Neural progenitor cell (in vitro differentiated cells): ENCODE measurements around the gene SUGCT. TPM values are rescaled to one million over a fixed set of nuclear protein-coding genes. Genes with fewer than 3 reads are reported as not detected.

ENCODE experiments used
- DNase-seq: peaks from one replicate; pipeline ENCODE4 v3.0.0-alpha.2; 2016; ENCODE audit warnings: low spot score
- H2AFZ ChIP-seq: fragments of 200-600 bp; sonication (generic); replicated peaks from 2 replicates; pipeline ENCODE4 v1.6.1; 2016; ENCODE audit warnings: antibody characterized with exemption
- H3F3A ChIP-seq: fragments of 200-600 bp; sonication (generic); 2 replicates; pipeline ENCODE4 v1.6.1; 2016; ENCODE audit warnings: antibody characterized with exemption, low read depth
- H3K27ac ChIP-seq: fragments of 200-600 bp; sonication (generic); 2 replicates; pipeline ENCODE4 v1.5.1; 2016; ENCODE audit warnings: mild to moderate bottlenecking
- H3K27me3 ChIP-seq: fragments of 200-600 bp; sonication (generic); 2 replicates; pipeline ENCODE4 v1.6.1; 2016; ENCODE audit warnings: mild to moderate bottlenecking, moderate library complexity
- H3K36me3 ChIP-seq: fragments of 200-600 bp; sonication (generic); 2 replicates; pipeline ENCODE4 v1.5.1; 2016
- H3K4me1 ChIP-seq: fragments of 200-600 bp; sonication (generic); 2 replicates; pipeline ENCODE4 v1.6.1; 2016; ENCODE audit warnings: mixed run types
- H3K4me2 ChIP-seq: fragments of 200-600 bp; sonication (generic); 2 replicates; pipeline ENCODE4 v1.6.1; 2016
- H3K4me3 ChIP-seq: fragments of 200-600 bp; sonication (generic); 2 replicates; pipeline ENCODE4 v1.5.1; 2016
- H3K79me2 ChIP-seq: fragments of 200-600 bp; sonication (generic); 2 replicates; pipeline ENCODE4 v1.6.1; 2016; ENCODE audit warnings: low read depth
- H3K9ac ChIP-seq: fragments of 200-600 bp; sonication (generic); 2 replicates; pipeline ENCODE4 v1.6.1; 2016
- H3K9me3 ChIP-seq: fragments of 200-600 bp; sonication (generic); 2 replicates; pipeline ENCODE4 v1.5.1; 2016; ENCODE audit warnings: low read depth
- H4K20me1 ChIP-seq: fragments of 200-600 bp; sonication (generic); 2 replicates; pipeline ENCODE4 v1.6.1; 2016; ENCODE audit warnings: low read depth
- H3K27ac Mint-ChIP-seq: 3 replicates; pipeline ENCODE4 v1.8.0; 2021; ENCODE audit warnings: mixed read lengths
- H3K27me3 Mint-ChIP-seq: 2 replicates; pipeline ENCODE4 v1.8.0; 2022; ENCODE audit warnings: low read depth, mild to moderate bottlenecking, inconsistent platforms, moderate library complexity, mixed read lengths; ENCODE audit not compliant: insufficient read depth
- H3K36me3 Mint-ChIP-seq: 3 replicates; pipeline ENCODE4 v1.8.0; 2021; ENCODE audit warnings: mixed read lengths
- H3K4me1 Mint-ChIP-seq: 3 replicates; pipeline ENCODE4 v1.8.0; 2021; ENCODE audit warnings: mixed read lengths
- H3K4me3 Mint-ChIP-seq: 3 replicates; pipeline ENCODE4 v1.8.0; 2021; ENCODE audit warnings: mild to moderate bottlenecking, moderate library complexity, mixed read lengths
- H3K9me3 Mint-ChIP-seq: 3 replicates; pipeline ENCODE4 v1.8.0; 2020; ENCODE audit warnings: mixed read lengths
- CTCF ChIP-seq: fragments of 200-600 bp; sonication (generic); IDR thresholded peaks from 2 replicates; pipeline ENCODE4 v1.5.1; 2017; ENCODE audit warnings: antibody characterized with exemption, mild to moderate bottlenecking
- EZH2 ChIP-seq: fragments of 200-600 bp; sonication (generic); IDR thresholded peaks from 2 replicates; pipeline ENCODE4 v1.6.1; 2017; ENCODE audit warnings: antibody characterized with exemption, mild to moderate bottlenecking, moderate library complexity
- EZH2phosphoT487 ChIP-seq: fragments of 200-600 bp; sonication (generic); IDR thresholded peaks from 2 replicates; pipeline ENCODE4 v1.6.1; 2017; ENCODE audit warnings: antibody characterized with exemption
- total RNA-seq: library from RNA; depleted of rRNA; stranded (reverse); fragments of >200 nt; gene quantifications from 2 replicates; pipeline ENCODE4 v1.2.3, GENCODE V29; 2015; ENCODE audit warnings: low replicate concordance

SUGCT gene
- total RNA-seq, 1 donor from 2014 or later = 10.1 TPM

DNA sequence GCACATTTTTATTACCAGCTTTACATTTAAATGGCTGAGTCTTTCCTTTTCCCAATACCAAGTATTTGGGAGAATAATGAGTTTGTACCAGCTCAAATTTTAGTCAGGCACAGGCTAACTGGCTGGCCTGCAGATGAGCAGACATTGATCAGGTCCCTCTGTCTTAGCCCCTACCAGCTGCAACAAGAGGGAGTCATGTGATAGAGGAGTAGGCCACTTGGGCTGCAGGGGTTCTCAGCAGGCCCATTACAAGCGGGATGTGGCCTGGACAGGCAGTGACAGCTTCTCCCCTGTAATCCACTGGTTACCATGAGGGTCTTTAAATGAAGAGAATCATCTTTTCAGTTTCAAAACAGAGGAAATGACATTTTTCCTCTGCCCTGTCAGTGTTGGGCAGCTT, 283.6 kb downstream of the SUGCT start:
- peak; percentile 13 for DNase-seq
- H3K27me3 Mint-ChIP-seq = no peaks in the 10 kb centered on the region

GRCh38 chr7:40418983-40419382, 284.2 kb downstream of the SUGCT start:
- no peaks in the 10 kb centered on the region for H3K79me2 ChIP-seq
- no peak overlapping the region for H3K9ac ChIP-seq
- no peak overlapping the region for H2AFZ ChIP-seq
- Mint-ChIP-seq H3K27me3 (no peaks in the 10 kb centered on the region), H3K36me3 (no peaks in the 10 kb centered on the region), H3K4me3 (no peak overlapping the region), H3K27ac (no peak overlapping the region), H3K9me3 (no peaks in the 10 kb centered on the region), H3K4me1 (no peaks in the 10 kb centered on the region)
- DNase-seq = no peak
- H3K4me2 ChIP-seq = no peak overlapping the region
- H3K27ac ChIP-seq = no peak overlapping the region
- H3K9me3 ChIP-seq = no peaks in the 10 kb centered on the region
- no peaks in the 10 kb centered on the region for H3F3A ChIP-seq
- no peak overlapping the region for H3K4me3 ChIP-seq
- H3K36me3 ChIP-seq = no peaks in the 10 kb centered on the region
- H4K20me1 ChIP-seq = no peaks in the 10 kb centered on the region
- H3K27me3 ChIP-seq = no peaks in the 10 kb centered on the region
- TF ChIP-seq CTCF (no peak), EZH2 (no peak), EZH2phosphoT487 (no peak)
- H3K4me1 ChIP-seq = peaks cover 13% of the 10 kb centered on the region

More for the DNA sequence above, 283.6 kb downstream of the SUGCT start:
- peak overlapping the region; percentile 9 for H3K4me2 ChIP-seq
- H3K4me1 Mint-ChIP-seq = no peaks in the 10 kb centered on the region
- no peak overlapping the region for H2AFZ ChIP-seq
- H3K27me3 ChIP-seq = no peaks in the 10 kb centered on the region
- TF ChIP-seq CTCF (no peak), EZH2phosphoT487 (no peak), EZH2 (no peak)
- H3F3A ChIP-seq = no peaks in the 10 kb centered on the region
- no peaks in the 10 kb centered on the region for H3K79me2 ChIP-seq
- no peak overlapping the region for H3K9ac ChIP-seq
- no peak overlapping the region for H3K4me3 Mint-ChIP-seq
- no peaks in the 10 kb centered on the region for H3K36me3 Mint-ChIP-seq
- no peaks in the 10 kb centered on the region for H4K20me1 ChIP-seq
- H3K9me3 ChIP-seq = no peaks in the 10 kb centered on the region
- H3K9me3 Mint-ChIP-seq = no peaks in the 10 kb centered on the region
- H3K4me3 ChIP-seq = no peak overlapping the region
- H3K4me1 ChIP-seq = peaks cover 13% of the 10 kb centered on the region
- no peak overlapping the region for H3K27ac ChIP-seq
- H3K27ac Mint-ChIP-seq = no peak overlapping the region
- H3K36me3 ChIP-seq = no peaks in the 10 kb centered on the region

DNA sequence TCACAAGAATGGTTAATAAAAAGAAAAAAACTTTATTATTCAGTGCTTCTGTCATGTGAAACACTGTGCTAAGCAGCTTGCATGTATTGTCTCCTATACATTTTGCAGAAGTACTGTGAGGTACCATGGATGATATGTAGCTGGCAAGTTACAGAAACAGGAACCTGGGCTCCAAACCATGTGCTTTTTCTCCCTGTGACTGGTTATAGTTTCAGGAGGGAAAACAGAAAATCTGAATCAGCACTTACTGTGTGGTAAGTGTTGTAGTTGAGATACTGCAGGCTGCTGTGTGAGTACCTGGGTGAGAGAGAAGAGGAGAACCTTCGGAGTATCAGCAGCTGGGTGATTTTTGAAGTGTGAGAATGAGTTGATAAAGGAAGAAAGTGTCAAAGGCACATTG, 285.0 kb downstream of the SUGCT start:
- no peaks in the 10 kb centered on the region for H3F3A ChIP-seq
- no peak overlapping the region for H3K27ac ChIP-seq
- Mint-ChIP-seq H3K4me1 (no peaks in the 10 kb centered on the region), H3K36me3 (no peaks in the 10 kb centered on the region), H3K27ac (no peak overlapping the region), H3K27me3 (no peaks in the 10 kb centered on the region), H3K4me3 (no peak overlapping the region), H3K9me3 (no peaks in the 10 kb centered on the region)
- no peaks in the 10 kb centered on the region for H3K79me2 ChIP-seq
- H3K9me3 ChIP-seq = no peaks in the 10 kb centered on the region
- no peaks in the 10 kb centered on the region for H3K36me3 ChIP-seq
- H3K27me3 ChIP-seq = no peaks in the 10 kb centered on the region
- no peak overlapping the region for H3K9ac ChIP-seq
- no peak overlapping the region for H3K4me2 ChIP-seq
- DNase-seq = no peak
- peaks cover 13% of the 10 kb centered on the region for H3K4me1 ChIP-seq
- H4K20me1 ChIP-seq = no peaks in the 10 kb centered on the region
- TF ChIP-seq EZH2phosphoT487 (no peak), EZH2 (no peak), CTCF (no peak)
- H2AFZ ChIP-seq = no peak overlapping the region
- H3K4me3 ChIP-seq = no peak overlapping the region
